ENCODE data around the gene PODXL. TPM values are rescaled to one million over a fixed set of nuclear protein-coding genes. Genes with fewer than 3 reads are reported as not detected.

Gene PODXL
- polyA plus RNA-seq, 1 donor (not counting 4 experiments of a cell fraction or from before 2014, with no cell fraction given), result 0.08 TPM

DNA sequence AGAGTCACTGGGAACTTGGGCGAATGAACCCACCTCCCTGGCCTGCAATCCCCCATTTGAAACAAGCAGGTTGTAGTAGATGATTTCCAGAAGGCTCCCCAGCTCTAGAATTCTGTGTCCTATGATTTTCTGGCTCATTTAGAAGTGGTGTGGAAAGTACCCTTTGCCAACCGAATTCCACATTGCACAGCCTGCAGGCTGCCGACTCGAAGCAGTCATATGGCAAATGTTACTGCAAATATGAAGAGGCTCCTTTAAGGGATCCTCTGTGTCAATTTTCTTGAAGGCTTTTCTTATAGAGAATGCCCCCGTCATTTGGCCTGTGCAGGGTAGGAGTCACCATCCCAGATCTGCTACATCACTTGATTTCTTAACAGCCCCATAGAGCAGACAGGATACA lies 5.6 kb downstream of the PODXL start:
- Histone ChIP-seq H3K9ac (ENCODE audit: control insufficient read depth, extremely low read depth, insufficient read depth, low read length) (no peak overlapping the region), H3K4me1 (ENCODE audit: control insufficient read depth, extremely low read depth, insufficient read depth, low read length) (peaks cover 2% of the 10 kb centered on the region), H3K36me3 (ENCODE audit: control insufficient read depth in 2 of 2, extremely low read depth in 1 of 2, insufficient read depth in 2 of 2, low read length in 2 of 2) (no peaks in the 10 kb centered on the region), H3K9me3 (ENCODE audit: control insufficient read depth, low read depth, low read length) (no peaks in the 10 kb centered on the region), H3K4me3 (ENCODE audit: control insufficient read depth in 2 of 3, extremely low read depth in 1 of 3, insufficient read depth in 2 of 3, low read depth in 1 of 3, low read length in 3 of 3) (no peak overlapping the region), H3K27me3 (ENCODE audit: control insufficient read depth, extremely low read depth, insufficient read depth, low read length) (peaks cover 29% of the 10 kb centered on the region), H3K9me1 (ENCODE audit: control insufficient read depth, extremely low read depth, insufficient read depth, low read length) (no peaks in the 10 kb centered on the region), H2AFZ (ENCODE audit: control insufficient read depth, low read length) (no peak overlapping the region), H3K79me2 (ENCODE audit: control insufficient read depth, insufficient read depth, low read length) (no peaks in the 10 kb centered on the region), H4K20me1 (ENCODE audit: control insufficient read depth, extremely low read depth, insufficient read depth, low read length) (no peaks in the 10 kb centered on the region), H3K4me2 (ENCODE audit: control insufficient read depth, extremely low read depth, insufficient read depth, low read depth, low read length) (no peak overlapping the region), H3K27ac (ENCODE audit: control insufficient read depth, insufficient read depth, low read length) (no peak overlapping the region)
- FAIRE-seq (no peak), DNase-seq (ENCODE audit: low read depth, low spot score) (no peak)
- TF ChIP-seq EZH2 (IDR thresholded peaks at IDR 0.05; ENCODE audit: low read length), result no peak
- TF ChIP-seq, protein P1, sequence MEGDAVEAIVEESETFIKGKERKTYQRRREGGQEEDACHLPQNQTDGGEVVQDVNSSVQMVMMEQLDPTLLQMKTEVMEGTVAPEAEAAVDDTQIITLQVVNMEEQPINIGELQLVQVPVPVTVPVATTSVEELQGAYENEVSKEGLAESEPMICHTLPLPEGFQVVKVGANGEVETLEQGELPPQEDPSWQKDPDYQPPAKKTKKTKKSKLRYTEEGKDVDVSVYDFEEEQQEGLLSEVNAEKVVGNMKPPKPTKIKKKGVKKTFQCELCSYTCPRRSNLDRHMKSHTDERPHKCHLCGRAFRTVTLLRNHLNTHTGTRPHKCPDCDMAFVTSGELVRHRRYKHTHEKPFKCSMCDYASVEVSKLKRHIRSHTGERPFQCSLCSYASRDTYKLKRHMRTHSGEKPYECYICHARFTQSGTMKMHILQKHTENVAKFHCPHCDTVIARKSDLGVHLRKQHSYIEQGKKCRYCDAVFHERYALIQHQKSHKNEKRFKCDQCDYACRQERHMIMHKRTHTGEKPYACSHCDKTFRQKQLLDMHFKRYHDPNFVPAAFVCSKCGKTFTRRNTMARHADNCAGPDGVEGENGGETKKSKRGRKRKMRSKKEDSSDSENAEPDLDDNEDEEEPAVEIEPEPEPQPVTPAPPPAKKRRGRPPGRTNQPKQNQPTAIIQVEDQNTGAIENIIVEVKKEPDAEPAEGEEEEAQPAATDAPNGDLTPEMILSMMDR (optimal IDR thresholded peaks at IDR 0.05 in 1 of 3, IDR thresholded peaks at IDR 0.05 in 1 of 3, conservative IDR thresholded peaks at IDR 0.05 in 1 of 3; ENCODE audit: extremely low read depth in 1 of 3, insufficient read depth in 2 of 3, low read length in 3 of 3), result no peak
- dilution Hi-C loops (cut with MboI; ENCODE audit: extremely low pct_ligation_motif_present, low sequenced_read_pairs), result no loop called here

DNA sequence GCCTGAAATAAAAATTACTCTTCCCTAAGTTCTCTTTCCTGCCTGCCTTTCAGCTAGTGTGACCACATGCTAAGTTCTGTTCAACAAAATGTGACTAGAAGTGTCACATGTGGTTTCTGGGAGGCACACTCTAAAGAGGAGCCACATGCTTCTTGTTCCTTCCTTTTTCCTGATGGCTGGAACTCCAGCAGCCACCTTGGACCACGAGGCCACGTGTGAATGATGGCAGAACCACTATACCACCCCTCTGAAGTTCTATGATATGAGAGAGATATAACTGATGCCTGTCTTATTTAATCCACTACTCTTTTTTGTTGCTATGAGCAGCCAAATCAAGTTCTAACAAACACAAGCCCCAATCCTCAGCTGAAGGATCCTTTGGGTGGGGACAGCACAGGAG lies 8.1 kb downstream of the PODXL start:
- dilution Hi-C loops (cut with MboI; ENCODE audit: extremely low pct_ligation_motif_present, low sequenced_read_pairs), result no loop called here
- no peaks in the 10 kb centered on the region for H3K79me2 ChIP-seq (ENCODE audit: control insufficient read depth, insufficient read depth, low read length)
- H3K4me2 ChIP-seq (ENCODE audit: control insufficient read depth, extremely low read depth, insufficient read depth, low read depth, low read length), result no peak overlapping the region
- H3K27ac ChIP-seq (ENCODE audit: control insufficient read depth, insufficient read depth, low read length), result no peak overlapping the region
- H3K4me3 ChIP-seq (ENCODE audit: control insufficient read depth in 2 of 3, extremely low read depth in 1 of 3, insufficient read depth in 2 of 3, low read depth in 1 of 3, low read length in 3 of 3), result no peak overlapping the region
- no peaks in the 10 kb centered on the region for H3K4me1 ChIP-seq (ENCODE audit: control insufficient read depth, extremely low read depth, insufficient read depth, low read length)
- no peaks in the 10 kb centered on the region for H3K9me1 ChIP-seq (ENCODE audit: control insufficient read depth, extremely low read depth, insufficient read depth, low read length)
- DNase-seq (ENCODE audit: low read depth, low spot score) (no peak), FAIRE-seq (no peak)
- no peaks in the 10 kb centered on the region for H3K9me3 ChIP-seq (ENCODE audit: control insufficient read depth, low read depth, low read length)
- no peak overlapping the region for H3K9ac ChIP-seq (ENCODE audit: control insufficient read depth, extremely low read depth, insufficient read depth, low read length)
- H3K27me3 ChIP-seq (ENCODE audit: control insufficient read depth, extremely low read depth, insufficient read depth, low read length), result peaks cover 5% of the 10 kb centered on the region
- no peaks in the 10 kb centered on the region for H3K36me3 ChIP-seq (ENCODE audit: control insufficient read depth in 2 of 2, extremely low read depth in 1 of 2, insufficient read depth in 2 of 2, low read length in 2 of 2)
- no peaks in the 10 kb centered on the region for H4K20me1 ChIP-seq (ENCODE audit: control insufficient read depth, extremely low read depth, insufficient read depth, low read length)
- no peak for TF ChIP-seq EZH2 (IDR thresholded peaks at IDR 0.05; ENCODE audit: low read length)
- TF ChIP-seq, protein P1 (optimal IDR thresholded peaks at IDR 0.05 in 1 of 3, IDR thresholded peaks at IDR 0.05 in 1 of 3, conservative IDR thresholded peaks at IDR 0.05 in 1 of 3; ENCODE audit: extremely low read depth in 1 of 3, insufficient read depth in 2 of 3, low read length in 3 of 3), result no peak
- H2AFZ ChIP-seq (ENCODE audit: control insufficient read depth, low read length), result no peak overlapping the region

All from keratinocyte (primary cell).